ENCODE data around the gene PRIM2.
"Not testable (repeated sequence)": the region's sequence is repeated elsewhere in the genome, so short reads cannot be mapped to it uniquely, and the experiment has no call there.

DNA sequence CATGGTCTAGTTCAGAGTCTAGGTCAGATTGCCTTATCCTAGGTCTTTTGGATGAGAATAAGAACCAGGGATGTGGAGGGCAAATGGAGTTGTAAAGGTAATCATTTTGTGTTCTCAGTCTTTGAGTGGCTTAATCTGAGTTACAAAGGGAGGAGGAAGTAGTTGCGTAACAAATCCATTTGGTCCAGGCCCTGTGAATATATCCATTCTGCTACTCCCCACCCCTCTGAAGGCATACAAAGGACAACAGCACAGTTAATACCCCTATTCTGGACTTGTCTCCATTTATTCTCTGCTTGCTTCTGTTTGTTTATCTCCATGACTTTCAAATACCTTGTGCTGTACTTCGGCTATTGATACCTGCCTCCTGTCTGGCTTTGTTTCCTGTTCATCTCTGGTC, 29.3 kb downstream of the PRIM2 start:
- TF ChIP-seq, protein P1, sequence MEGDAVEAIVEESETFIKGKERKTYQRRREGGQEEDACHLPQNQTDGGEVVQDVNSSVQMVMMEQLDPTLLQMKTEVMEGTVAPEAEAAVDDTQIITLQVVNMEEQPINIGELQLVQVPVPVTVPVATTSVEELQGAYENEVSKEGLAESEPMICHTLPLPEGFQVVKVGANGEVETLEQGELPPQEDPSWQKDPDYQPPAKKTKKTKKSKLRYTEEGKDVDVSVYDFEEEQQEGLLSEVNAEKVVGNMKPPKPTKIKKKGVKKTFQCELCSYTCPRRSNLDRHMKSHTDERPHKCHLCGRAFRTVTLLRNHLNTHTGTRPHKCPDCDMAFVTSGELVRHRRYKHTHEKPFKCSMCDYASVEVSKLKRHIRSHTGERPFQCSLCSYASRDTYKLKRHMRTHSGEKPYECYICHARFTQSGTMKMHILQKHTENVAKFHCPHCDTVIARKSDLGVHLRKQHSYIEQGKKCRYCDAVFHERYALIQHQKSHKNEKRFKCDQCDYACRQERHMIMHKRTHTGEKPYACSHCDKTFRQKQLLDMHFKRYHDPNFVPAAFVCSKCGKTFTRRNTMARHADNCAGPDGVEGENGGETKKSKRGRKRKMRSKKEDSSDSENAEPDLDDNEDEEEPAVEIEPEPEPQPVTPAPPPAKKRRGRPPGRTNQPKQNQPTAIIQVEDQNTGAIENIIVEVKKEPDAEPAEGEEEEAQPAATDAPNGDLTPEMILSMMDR (IDR thresholded peaks at IDR 0.05; ENCODE audit: low read length), result not testable (repeated sequence)
- not testable (repeated sequence) for TF ChIP-seq EZH2 (optimal IDR thresholded peaks at IDR 0.05; ENCODE audit: low read depth, low read length); EZH2phosphoT487 (IDR thresholded peaks at IDR 0.05; ENCODE audit: low read length)
